ENCODE data around the gene PMIS2.

DNA sequence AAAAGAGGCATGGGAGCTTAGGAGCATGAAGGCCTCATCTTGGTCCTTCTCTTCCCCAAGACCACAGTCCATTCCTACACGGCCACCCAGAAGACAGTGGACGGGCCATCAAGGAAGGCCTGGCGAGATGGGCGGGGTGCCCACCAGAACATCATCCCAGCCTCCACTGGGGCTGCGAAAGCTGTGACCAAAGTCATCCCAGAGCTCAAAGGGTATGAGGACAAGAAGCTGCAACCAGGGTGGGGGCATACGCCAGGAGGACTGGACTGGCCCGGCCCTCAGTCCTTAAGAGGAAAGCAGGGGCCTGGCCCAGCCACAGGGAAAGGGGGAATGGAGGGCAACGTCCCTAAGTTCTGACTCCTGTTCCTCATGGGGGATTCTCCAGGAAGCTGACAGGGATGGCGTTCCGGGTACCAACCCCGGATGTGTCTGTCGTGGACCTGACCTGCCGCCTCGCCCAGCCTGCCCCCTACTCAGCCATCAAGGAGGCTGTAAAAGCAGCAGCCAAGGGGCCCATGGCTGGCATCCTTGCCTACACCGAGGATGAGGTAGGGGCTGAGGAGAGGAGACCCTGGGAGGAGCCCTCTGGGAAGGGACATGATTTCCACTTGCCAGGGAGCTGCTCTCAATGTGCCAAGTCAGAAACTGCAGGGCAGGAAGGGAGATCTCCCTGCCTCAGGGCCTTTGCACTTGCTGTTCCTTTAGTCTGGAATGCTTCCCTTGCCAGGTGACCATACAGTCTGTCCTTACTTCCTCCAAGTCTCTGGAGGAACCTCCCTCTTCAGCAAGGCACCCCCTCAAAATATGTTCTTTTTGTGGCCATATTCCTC, 42.5 kb upstream of the PMIS2 start:
- TF ChIP-seq, protein P1, sequence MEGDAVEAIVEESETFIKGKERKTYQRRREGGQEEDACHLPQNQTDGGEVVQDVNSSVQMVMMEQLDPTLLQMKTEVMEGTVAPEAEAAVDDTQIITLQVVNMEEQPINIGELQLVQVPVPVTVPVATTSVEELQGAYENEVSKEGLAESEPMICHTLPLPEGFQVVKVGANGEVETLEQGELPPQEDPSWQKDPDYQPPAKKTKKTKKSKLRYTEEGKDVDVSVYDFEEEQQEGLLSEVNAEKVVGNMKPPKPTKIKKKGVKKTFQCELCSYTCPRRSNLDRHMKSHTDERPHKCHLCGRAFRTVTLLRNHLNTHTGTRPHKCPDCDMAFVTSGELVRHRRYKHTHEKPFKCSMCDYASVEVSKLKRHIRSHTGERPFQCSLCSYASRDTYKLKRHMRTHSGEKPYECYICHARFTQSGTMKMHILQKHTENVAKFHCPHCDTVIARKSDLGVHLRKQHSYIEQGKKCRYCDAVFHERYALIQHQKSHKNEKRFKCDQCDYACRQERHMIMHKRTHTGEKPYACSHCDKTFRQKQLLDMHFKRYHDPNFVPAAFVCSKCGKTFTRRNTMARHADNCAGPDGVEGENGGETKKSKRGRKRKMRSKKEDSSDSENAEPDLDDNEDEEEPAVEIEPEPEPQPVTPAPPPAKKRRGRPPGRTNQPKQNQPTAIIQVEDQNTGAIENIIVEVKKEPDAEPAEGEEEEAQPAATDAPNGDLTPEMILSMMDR (IDR thresholded peaks at IDR 0.05): no peak
- no peak for TF ChIP-seq POLR2A (IDR thresholded peaks at IDR 0.05)
- no peak for TF ChIP-seq POLR2AphosphoS5 (IDR thresholded peaks at IDR 0.05)
- TF ChIP-seq EP300 (IDR thresholded peaks at IDR 0.05): no peak
